ENCODE results near the gene RBMS2.

Gene RBMS2

GRCh38 chr12:56589783-56590182 lies 68.2 kb downstream of the RBMS2 start:
- DNase-seq: no peak

- DNase-seq: no peak
Measured at GRCh38 chr12:56590237-56590830, 68.7 kb downstream of the RBMS2 start.

DNA sequence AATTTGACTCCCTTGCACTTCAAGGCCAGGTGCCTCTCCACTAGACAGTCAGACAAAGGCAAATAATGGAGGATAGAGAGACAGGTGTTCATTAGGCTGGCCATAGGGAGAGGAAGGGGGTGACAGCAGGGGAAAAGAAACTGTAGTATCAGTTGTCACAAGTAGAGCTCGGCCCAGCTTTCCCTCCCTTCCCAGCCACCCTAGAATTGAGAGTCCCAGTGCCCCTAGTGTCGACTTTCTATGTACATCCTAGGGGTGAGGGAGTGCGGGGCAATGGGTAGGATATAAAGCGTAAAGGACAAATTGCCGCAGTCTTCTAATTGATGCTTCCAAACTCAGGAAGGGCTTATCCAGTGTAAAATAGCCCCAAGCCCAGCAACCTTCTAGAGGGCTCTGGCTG lies 69.5 kb downstream of the RBMS2 start:
- DNase-seq: peak; percentile 18

GRCh38 chr12:56591961-56592360 lies 70.3 kb downstream of the RBMS2 start:
- no peak for DNase-seq

DNA sequence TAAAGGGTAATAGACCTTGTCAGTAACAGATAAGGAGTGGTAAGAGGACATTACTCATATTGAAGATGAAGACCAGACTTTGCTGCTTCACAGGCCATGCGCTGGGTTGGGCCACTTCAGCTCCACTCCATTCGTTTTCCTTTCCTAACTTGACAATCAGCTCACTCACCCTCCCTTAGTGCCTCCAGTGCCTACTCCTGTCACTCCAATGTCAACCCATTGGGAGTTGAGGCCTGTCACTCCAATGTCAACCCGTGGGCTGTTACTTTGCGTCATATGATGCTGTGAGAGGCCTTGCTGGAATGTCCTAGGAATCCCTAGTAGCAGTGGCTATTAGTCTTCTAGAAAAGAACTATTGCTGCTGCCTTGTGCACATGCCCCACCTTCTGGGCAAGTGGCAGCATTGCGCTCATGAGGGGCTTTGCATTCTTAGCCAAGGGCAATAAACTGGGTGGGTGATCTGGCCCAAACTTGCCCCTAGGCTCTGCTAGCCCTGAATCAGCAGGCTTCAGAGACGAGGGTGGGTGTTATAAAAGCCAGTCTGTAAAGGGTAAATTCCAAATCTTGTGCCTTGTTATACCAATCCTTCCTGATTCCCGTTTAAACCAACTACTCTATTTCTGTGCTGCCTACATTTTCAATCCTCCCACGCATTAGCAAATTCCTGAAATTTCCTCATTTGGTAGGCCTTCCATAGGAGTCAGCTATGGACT lies 72.4 kb downstream of the RBMS2 start:
- peak; percentile 2 for DNase-seq

- no peak for DNase-seq
Measured at GRCh38 chr12:56596815-56597214, 75.2 kb downstream of the RBMS2 start.

- no peak for DNase-seq
Measured at GRCh38 chr12:56599041-56599440, 77.4 kb downstream of the RBMS2 start.

- no peak for DNase-seq
Measured at GRCh38 chr12:56599797-56600196, 78.2 kb downstream of the RBMS2 start.

DNA sequence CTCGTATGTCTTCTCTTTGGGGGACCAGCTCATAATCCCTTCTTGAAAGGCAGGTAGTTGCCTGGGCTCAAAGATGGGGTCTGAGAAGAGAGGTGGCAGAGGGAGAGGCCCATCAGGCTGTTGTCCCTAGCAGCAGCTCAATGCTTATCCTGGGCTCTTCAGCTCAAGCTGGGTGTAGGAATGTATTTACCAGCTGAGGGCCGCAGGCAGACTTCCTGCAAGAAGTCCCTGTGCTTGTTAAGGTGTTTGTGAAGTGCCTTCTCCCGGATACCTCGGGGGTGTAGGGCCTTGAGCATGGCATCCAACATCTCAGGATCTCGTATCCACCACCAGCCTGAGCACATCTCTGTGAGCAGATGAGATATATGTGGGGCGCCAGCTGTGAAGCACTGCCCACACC lies 79.1 kb downstream of the RBMS2 start:
- DNase-seq: no peak

DNA sequence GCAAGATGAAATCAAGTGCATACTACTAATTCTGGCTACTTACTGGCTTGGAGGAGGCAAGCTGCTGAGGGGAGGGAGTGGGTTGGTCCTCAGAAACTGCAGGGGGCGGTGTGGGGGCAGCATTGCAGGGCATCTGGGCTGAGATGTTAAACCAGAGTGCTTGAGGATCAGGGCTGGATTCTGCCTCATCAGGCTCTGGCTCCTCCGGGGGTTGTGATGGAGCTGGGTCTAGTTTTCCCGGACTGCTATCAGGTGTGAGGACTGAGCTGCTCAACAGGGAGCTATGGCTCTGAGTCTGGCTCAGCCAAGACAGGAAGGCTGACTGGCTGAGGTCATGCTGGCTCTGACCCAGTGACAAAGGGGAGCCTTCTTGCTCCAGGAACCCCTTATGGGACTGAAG lies 79.9 kb downstream of the RBMS2 start:
- no peak for DNase-seq

GRCh38 chr12:56602239-56602638 lies 80.6 kb downstream of the RBMS2 start:
- no peak for DNase-seq

- DNase-seq: no peak
Measured at GRCh38 chr12:56604355-56604754, 82.7 kb downstream of the RBMS2 start.

- no peak for DNase-seq
Measured at GRCh38 chr12:56614627-56615026, 93.0 kb downstream of the RBMS2 start.

DNA sequence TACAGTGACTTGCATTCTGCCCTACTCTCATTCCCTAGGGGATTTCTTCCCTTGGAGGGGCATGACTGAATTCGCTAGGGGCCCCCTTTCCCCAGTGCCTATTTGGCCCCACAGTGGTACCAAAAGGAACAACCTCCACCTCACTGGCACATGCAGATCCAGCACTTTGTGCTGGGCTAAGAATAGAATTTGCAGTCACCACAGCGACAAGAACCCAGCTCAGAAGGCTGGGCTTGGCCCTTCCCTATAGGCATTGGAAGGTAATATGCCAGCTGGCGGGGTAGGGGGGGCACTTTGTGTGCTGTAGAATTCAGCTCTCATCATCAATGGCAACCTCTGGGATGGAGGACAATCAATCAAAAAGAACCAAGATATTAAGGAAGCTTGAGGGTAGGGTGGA lies 94.6 kb downstream of the RBMS2 start:
- DNase-seq: no peak

DNA sequence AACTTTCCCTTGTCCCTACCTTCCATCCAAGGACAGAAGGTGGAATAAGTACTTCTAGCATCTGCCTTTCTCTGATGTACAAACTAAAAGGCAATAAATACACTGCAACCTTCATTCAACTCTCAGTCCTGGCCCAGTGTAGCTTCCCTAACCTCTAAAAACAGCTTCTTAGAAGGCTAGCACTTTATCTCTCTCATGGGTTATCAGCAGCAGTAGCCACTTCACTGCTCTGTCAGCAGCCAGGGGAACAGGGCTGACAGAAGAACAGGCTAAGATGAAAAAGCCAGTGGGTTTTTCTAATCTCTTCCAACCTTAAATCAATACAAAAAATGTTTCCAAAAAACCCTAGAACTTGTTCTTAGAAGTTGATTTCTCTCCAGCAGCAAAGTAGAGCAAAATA lies 95.3 kb downstream of the RBMS2 start:
- DNase-seq: no peak

DNA sequence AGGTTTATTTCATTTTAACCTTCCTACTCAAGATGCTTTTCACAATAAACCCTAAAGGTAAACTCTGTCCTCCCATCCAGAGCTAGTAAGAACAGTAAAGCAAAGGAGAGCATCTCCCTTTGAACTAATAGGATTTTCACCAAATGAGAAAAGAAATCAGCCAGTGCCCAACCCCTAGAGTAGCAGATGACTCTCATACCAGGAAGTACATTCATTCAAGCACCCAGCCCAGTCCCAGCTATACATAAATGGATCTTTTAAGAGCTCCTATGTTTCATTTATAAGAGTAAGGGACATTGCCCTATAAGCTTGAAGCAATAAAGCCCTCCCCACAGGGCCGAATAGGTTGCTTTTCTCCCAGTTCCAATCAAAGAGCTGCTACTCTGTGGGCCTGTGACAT lies 100.9 kb downstream of the RBMS2 start:
- DNase-seq: no peak

- DNase-seq: no peak
Measured at GRCh38 chr12:56626701-56627100, 105.1 kb downstream of the RBMS2 start.

DNA sequence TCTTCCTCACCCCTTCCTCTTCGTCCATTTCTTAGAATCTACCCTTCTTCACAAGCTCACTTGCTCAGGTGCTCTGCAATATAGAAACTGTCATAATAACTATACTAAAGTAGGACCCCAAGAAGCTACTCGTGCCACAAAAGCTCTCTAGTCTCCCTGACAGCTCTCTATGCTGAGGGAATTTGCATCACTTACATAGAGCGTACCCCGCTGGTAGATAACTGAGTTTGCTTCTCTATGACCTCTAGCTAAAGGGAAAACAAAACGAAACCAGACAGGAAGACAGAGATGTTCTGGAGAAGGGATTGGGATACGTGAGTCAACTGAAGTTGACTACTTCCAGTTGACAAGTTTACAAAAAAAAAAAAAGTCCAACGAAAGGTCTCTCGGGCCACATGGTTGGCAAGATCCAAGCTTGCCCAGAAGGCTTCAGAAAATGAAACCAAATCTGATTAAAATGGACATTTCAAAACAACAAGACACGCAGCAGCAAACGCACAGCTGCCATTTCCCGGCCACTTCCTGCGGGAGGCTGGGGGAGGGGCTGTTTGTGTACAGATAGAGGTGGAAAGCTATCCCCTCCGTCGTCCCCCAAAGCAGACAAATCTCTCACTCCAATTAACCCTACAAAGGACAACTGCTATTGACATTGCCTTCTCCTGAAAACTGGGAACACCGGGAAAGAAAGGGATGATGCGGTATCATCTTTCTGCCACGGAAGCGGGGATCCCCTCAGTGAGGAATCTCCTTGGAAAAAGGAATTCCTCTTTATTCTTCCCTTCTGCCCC lies 107.2 kb downstream of the RBMS2 start:
- no peak for DNase-seq

DNA sequence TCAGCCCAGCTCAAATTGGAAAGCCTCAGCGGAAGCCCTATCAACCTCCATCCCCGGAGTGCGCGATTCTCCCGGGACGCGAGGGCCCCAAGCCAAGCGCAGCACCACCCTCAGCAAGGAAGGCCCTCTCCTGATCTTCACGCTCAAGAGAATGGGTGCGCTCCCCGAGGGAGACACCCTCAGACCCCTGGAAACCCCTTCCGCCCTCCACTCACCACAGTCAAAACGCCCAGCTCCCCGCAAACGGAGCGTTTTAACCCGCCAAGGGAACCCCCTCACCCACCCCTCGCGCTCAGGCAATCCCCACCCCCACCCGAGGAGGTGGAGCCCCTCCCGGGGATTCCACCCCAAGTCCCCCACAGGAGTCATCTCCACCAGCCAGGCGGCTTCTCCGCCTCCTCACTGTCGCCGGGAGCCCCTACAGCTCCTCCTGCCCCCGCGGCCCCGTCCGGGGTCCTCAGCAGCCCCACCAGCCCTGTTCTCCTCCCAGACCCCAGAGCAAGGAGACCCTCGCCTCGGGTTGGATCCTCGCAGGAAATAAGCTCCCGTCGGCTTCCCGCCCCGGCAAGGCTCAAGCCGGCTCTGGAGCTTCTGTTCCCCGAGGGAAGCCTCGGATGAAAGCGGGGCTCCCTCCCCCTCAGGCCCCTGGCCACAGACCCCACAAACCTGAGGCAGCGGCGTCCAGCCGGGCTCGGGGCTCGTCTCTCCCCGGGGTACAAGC lies 108.0 kb downstream of the RBMS2 start:
- no peak for DNase-seq

GRCh38 chr12:56630180-56630632 lies 108.6 kb downstream of the RBMS2 start, which contains the start of gene BAZ2A:
TSS of gene BAZ2A (minus strand) at chr12:56630326. CDS start at chr12:56617530, 12,796 bp downstream.
- DNase-seq: peak; percentile 48

- DNase-seq: no peak
Measured at GRCh38 chr12:56631790-56632700, 110.4 kb downstream of the RBMS2 start.

Measured in DMS79 (cell line).